Hepatic stellate cell (primary cell): Measurements from ENCODE around the gene SMCHD1.
"Not testable (repeated sequence)": the region's sequence is repeated elsewhere in the genome, so short reads cannot be mapped to it uniquely, and the experiment has no call there.

Experiments used
- DNase-seq: peaks from one replicate; pipeline ENCODE4 v3.0.0; 2011; ENCODE audit warnings: low spot score

SMCHD1 gene

GRCh38 chr18:2716394-2717326, 61.1 kb downstream of the SMCHD1 start:
- no peak for DNase-seq

GRCh38 chr18:2717407-2717806, 61.9 kb downstream of the SMCHD1 start:
- DNase-seq, result no peak

- DNase-seq, result no peak
Measured at GRCh38 chr18:2719040-2719439, 63.5 kb downstream of the SMCHD1 start.

- DNase-seq, result no peak
Measured at GRCh38 chr18:2723207-2723606, 67.7 kb downstream of the SMCHD1 start.

GRCh38 chr18:2729757-2730156, 74.2 kb downstream of the SMCHD1 start:
- DNase-seq, result no peak

- no peak for DNase-seq
Measured at GRCh38 chr18:2736823-2737222, 81.3 kb downstream of the SMCHD1 start.

GRCh38 chr18:2740082-2740481, 84.6 kb downstream of the SMCHD1 start:
- not testable (repeated sequence) for DNase-seq

- DNase-seq, result no peak
Measured at GRCh38 chr18:2746274-2746673, 90.7 kb downstream of the SMCHD1 start.

GRCh38 chr18:2758309-2758708, 102.8 kb downstream of the SMCHD1 start:
- DNase-seq, result no peak

GRCh38 chr18:2774669-2775068, 119.1 kb downstream of the SMCHD1 start:
- no peak for DNase-seq

GRCh38 chr18:2776601-2777000, 121.1 kb downstream of the SMCHD1 start:
- no peak for DNase-seq

GRCh38 chr18:2777241-2777640, 121.7 kb downstream of the SMCHD1 start:
- no peak for DNase-seq

- DNase-seq, result no peak
Measured at GRCh38 chr18:2780750-2781149, 125.2 kb downstream of the SMCHD1 start.

GRCh38 chr18:2787225-2787624, 131.7 kb downstream of the SMCHD1 start:
- DNase-seq, result no peak

- no peak for DNase-seq
Measured at GRCh38 chr18:2792395-2792794, 136.9 kb downstream of the SMCHD1 start.

GRCh38 chr18:2794159-2794558, 138.6 kb downstream of the SMCHD1 start:
- no peak for DNase-seq

GRCh38 chr18:2797951-2798350, 142.4 kb downstream of the SMCHD1 start:
- no peak for DNase-seq

- no peak for DNase-seq
Measured at GRCh38 chr18:2799369-2799768, 143.8 kb downstream of the SMCHD1 start.

GRCh38 chr18:2805970-2806943, 150.7 kb downstream of the SMCHD1 start:
- DNase-seq, result peak; percentile 35

GRCh38 chr18:2808640-2809039, 153.1 kb downstream of the SMCHD1 start:
- DNase-seq, result not testable (repeated sequence)

- DNase-seq, result not testable (repeated sequence)
Measured at GRCh38 chr18:2809666-2810183, 154.2 kb downstream of the SMCHD1 start.

GRCh38 chr18:2811416-2811815, 155.9 kb downstream of the SMCHD1 start:
- no peak for DNase-seq
